NK-92 (cell line): ENCODE results near the gene HSPB6.

Source experiments
- DNase-seq: peaks from one replicate; lab custom pipeline; 2025; ENCODE audit not compliant: unreplicated experiment; lab: John Stamatoyannopoulos, UW

Gene HSPB6

GRCh38 chr19:35717665-35718344, 39.0 kb downstream of the HSPB6 start, which contains the start of gene KMT2B:
TSS of gene KMT2B (plus strand) at chr19:35718003. CDS start at chr19:35718019, 16 bp downstream.
- no peak for DNase-seq

DNA sequence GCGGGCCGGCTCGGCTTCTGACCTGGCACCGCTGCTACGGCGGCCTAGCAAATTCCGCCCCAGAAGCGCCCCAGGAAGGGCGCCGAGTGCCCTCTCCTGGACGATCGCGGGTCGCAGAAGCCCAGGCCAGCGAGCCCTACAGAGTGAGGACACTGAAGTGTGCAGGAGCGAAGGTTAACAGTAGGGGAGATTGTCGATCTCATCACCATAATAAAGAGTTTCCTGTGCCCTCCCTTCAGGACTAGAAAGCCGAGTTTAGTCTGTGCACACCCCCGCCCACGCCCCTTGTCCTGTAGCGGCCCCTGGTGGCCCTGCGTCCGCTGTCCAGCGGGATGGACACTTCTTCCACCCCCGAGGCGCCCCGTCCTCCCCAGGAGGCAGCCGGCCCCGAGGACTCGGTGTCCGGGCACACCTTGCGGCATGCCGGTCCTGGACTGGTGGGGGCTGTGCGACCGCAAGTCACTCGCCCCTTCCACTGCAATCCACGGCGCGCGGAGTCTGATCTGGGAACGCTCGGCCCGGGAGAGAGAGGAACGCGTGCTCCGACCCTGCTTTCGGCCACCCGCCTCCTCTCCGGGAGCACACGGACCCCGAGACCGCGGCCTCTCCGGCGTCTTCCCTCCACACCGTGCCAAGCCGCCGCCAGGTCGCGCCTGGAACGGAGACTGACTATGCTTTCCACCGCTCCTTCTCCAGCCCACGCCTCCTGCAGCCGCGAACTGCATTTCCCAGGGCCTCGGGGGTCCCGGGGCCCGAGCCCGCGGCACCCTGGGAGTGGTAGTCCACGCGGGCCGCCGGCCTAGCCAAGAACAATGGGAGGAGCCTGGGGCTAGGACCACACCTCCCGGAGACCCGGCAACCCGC, 39.8 kb downstream of the HSPB6 start:
- DNase-seq, result peak; percentile 75

GRCh38 chr19:35715981-35716800, 40.6 kb downstream of the HSPB6 start:
- no peak for DNase-seq

GRCh38 chr19:35715355-35715809, 41.4 kb downstream of the HSPB6 start:
- no peak for DNase-seq

GRCh38 chr19:35714601-35715354, 42.1 kb downstream of the HSPB6 start:
- no peak for DNase-seq

GRCh38 chr19:35713904-35714495, 42.8 kb downstream of the HSPB6 start:
- DNase-seq, result no peak

GRCh38 chr19:35713506-35713850, 43.4 kb downstream of the HSPB6 start:
- DNase-seq, result no peak

DNA sequence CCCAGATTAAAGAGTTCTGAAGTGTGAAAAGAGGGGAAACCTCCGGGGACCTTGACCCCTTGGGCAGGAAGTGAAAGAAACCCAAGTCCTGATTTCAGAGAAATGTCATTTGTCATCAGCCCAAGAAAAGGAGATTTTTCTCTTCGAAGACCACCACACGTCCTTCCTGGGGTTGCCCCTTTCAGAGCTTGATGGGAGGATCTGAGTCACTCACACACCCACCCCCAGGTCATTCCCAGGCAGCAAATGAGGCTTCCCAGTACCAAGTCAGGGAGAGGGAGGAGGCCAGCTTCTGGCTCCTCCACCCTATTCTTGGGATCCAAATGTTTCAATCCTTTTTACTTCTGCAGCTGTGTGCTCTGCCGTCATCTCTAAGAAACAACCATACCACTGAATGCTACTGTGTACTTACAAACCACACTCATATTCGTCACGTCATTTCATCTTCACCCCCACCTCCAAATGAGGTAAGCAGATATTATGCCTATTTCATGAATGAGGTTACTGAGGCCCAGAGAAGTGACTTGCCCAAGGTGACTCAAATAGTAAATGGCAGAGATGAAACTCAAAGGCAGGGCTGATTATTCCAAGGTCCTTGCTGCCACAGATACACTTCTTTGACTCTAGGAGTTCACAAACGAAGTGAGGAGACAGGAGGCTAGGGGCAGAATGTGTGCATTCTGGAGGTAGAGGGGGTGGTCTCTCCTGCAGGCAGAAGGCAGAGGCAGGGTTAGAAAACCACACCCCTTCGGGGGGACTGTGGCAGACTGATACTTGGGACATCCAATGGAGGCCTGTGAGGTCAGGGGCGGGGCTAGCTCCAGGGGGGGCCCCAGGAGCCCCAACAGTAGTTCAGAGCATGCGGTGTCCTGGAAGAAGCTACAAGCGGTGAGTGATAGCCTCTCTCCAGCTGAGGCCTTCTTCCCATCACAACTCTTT, 44.0 kb downstream of the HSPB6 start:
- DNase-seq, result no peak

- no peak for DNase-seq
These were observed 45.8 kb downstream of the HSPB6 start for GRCh38 chr19:35710784-35711723.

DNA sequence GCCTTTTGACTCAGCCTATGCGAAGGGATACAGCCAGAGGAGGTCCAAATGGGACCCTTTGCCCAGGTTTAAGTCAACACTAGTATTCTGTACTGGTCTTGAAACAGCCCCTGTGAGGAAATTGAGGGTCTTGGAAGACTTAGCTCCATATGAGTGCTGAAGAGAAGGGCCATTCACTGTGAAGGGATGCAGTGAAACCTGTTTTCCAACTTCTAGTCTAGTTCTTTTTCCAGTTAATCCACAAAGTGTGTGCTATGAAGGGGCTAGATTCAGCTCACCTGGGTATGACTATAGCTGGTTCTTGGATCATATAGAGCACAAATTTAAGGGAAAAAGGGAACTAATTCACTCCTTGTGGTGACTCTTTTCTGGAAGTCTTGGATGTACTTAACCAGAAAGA, 48.4 kb downstream of the HSPB6 start:
- DNase-seq, result no peak
